Osteocyte (in vitro differentiated cells): ENCODE results near the gene CD52. TPM values are rescaled to one million over a fixed set of nuclear protein-coding genes. Genes with fewer than 3 reads are reported as not detected.

Experiments
- DNase-seq: peaks from one replicate; pipeline ENCODE4 v3.0.0; 2021; ENCODE audit warnings: mixed read lengths; ENCODE audit not compliant: unreplicated experiment; ENCODE audit errors: extremely low spot score
- H3K27ac Mint-ChIP-seq: one replicate; pipeline ENCODE4 v1.8.0; 2021; ENCODE audit warnings: mild to moderate bottlenecking, mixed read lengths; ENCODE audit not compliant: unreplicated experiment
- H3K27me3 Mint-ChIP-seq: one replicate; pipeline ENCODE4 v1.8.0; 2021; ENCODE audit warnings: mixed read lengths; ENCODE audit not compliant: unreplicated experiment
- H3K36me3 Mint-ChIP-seq: one replicate; pipeline ENCODE4 v1.8.0; 2021; ENCODE audit warnings: mixed read lengths; ENCODE audit not compliant: unreplicated experiment
- H3K4me1 Mint-ChIP-seq: one replicate; pipeline ENCODE4 v1.8.0; 2021; ENCODE audit warnings: mixed read lengths; ENCODE audit not compliant: unreplicated experiment
- H3K4me3 Mint-ChIP-seq: one replicate; pipeline ENCODE4 v1.8.0; 2021; ENCODE audit warnings: mild to moderate bottlenecking, moderate library complexity, mixed read lengths; ENCODE audit not compliant: unreplicated experiment
- H3K9me3 Mint-ChIP-seq: one replicate; pipeline ENCODE4 v1.8.0; 2021; ENCODE audit warnings: mixed read lengths; ENCODE audit not compliant: unreplicated experiment
- total RNA-seq: library from RNA; stranded (reverse); gene quantifications from 2 replicates; pipeline ENCODE4 v1.2.1, GENCODE V29; 2021
- TF ChIP-seq, protein P1 (sequence below): fragments of 200-600 bp; sonication (generic); IDR thresholded peaks from 2 replicates; pipeline ENCODE4 v1.5.0; 2021; ENCODE audit warnings: antibody characterized with exemption, mild to moderate bottlenecking, moderate library complexity

CD52 gene
- total RNA-seq, 1 donor from 2014 or later = not detected

DNA sequence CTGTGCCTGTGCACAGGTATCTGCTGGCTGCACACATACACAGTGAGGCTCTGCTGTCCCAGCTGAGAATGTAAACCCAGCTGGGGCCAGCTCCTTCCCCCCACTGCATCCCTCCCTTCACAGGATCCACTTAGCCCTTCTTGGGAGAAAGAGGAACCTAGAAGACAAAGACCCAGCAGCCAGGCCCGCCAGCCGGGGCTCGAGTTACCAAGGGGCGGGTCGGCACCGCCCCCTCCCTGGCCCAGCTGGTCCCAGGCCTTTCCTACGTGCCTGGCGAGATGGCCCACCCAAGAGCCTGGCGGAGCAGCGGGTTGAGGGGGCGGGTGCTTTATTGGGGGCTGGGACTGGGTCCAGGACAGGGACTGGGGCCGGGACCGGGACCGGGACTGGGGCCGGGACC is 35.8 kb upstream of the CD52 start:
- no peak overlapping the region for H3K27ac Mint-ChIP-seq
- no peak for DNase-seq
- H3K27me3 Mint-ChIP-seq = no peaks in the 10 kb centered on the region
- TF ChIP-seq, protein P1, sequence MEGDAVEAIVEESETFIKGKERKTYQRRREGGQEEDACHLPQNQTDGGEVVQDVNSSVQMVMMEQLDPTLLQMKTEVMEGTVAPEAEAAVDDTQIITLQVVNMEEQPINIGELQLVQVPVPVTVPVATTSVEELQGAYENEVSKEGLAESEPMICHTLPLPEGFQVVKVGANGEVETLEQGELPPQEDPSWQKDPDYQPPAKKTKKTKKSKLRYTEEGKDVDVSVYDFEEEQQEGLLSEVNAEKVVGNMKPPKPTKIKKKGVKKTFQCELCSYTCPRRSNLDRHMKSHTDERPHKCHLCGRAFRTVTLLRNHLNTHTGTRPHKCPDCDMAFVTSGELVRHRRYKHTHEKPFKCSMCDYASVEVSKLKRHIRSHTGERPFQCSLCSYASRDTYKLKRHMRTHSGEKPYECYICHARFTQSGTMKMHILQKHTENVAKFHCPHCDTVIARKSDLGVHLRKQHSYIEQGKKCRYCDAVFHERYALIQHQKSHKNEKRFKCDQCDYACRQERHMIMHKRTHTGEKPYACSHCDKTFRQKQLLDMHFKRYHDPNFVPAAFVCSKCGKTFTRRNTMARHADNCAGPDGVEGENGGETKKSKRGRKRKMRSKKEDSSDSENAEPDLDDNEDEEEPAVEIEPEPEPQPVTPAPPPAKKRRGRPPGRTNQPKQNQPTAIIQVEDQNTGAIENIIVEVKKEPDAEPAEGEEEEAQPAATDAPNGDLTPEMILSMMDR = no peak
- peaks cover 2% of the 10 kb centered on the region for H3K36me3 Mint-ChIP-seq
- no peaks in the 10 kb centered on the region for H3K9me3 Mint-ChIP-seq
- peaks cover 67% of the 10 kb centered on the region for H3K4me1 Mint-ChIP-seq
- peak overlapping the region; percentile 86 for H3K4me3 Mint-ChIP-seq

DNA sequence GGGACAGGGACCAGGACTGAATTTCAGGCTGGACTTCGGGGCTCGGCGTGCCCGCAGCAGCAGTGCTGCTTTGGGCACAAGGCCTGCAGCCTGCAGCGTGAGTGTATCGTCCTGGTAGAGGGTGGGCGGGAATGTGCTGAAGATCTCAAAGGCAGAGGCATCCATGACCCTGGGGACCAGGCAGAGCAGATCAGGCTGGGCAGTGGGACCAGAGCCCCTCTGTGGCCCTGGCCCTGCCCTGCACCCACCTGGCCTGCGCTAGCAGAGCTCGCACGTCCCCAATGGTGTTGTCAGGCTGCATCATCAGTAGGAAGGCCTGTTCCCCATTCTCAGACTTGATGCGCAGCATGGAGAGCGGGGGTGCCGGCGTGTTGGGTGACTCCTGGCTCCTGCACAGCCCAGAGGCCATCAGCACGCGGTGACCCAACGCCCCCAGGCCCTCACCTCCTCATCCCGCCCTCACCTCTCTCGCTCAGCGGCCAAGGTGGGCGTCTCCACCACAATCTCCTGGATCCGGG is 35.3 kb upstream of the CD52 start:
- H3K36me3 Mint-ChIP-seq = peaks cover 1% of the 10 kb centered on the region
- H3K9me3 Mint-ChIP-seq = no peaks in the 10 kb centered on the region
- H3K27me3 Mint-ChIP-seq = no peaks in the 10 kb centered on the region
- H3K4me3 Mint-ChIP-seq = no peak overlapping the region
- TF ChIP-seq, protein P1 = no peak
- H3K27ac Mint-ChIP-seq = peak overlapping the region; percentile 70
- H3K4me1 Mint-ChIP-seq = peaks cover 67% of the 10 kb centered on the region
- DNase-seq = no peak

DNA sequence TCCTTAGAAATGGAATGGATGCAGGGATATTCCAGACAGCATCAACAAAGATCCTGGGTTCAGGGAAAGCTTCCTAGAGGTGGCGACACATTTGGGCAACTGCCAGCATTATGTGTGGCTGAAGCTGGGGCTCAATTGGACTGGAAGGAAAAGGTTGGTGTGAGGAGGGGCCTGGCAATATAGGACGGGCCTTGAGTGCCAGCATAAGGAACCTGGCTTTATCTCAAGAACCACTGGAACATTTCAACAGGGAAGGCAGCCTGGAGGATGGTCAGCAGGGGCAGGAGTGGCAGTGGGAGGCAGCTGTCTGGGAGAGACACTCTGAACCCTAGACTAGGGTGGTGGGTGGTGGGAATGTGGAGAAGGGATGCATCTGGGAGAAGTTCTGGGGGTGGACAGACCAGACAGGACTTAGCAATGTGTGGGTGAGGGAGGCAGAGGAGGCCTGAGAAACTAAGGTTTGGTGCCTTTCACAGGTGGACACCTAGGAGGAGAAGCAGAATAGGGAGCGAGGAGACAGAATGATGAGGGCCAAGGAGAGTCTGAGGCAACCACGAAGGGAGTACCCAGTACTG is 34.4 kb upstream of the CD52 start:
- Mint-ChIP-seq H3K36me3 (peaks cover 1% of the 10 kb centered on the region), H3K9me3 (no peaks in the 10 kb centered on the region), H3K4me3 (no peak overlapping the region), H3K27ac (peak overlapping the region; percentile 70), H3K4me1 (peaks cover 61% of the 10 kb centered on the region), H3K27me3 (no peaks in the 10 kb centered on the region)
- TF ChIP-seq, protein P1 = no peak
- no peak for DNase-seq

DNA sequence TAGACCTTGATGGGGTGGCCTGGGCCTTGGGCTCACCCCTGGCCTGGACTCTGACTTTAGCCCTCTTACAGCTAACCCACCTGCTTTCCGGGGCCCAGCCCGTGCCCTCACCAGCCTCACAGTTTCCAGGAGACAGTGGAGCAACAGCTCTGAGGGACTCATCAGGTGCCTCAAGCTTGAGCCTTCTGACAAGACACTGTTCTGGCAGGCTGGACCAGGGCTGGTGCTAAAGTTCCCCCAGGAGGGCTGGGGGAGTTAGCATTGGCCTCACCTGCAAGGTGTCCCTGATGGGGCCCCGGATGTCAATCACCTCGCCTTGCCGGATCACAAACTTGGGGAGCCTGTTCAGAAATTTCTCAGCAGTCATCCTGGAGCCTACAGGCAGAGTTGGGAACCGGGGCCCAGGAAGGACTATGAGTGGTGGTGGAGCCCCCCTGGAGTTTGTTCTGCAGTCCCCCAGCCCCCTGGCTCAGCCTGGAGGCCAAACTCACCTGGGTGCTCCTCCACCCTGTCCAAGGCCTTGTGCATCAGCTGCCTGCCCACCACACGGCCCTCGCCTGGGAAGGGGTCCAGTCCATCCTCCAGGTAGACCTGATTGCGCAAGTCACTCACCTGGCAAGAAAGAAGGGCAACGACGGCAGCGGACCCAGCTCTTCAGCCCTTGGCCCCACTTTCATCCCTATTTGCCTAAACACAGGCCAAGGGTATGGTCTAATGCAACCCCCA is 33.7 kb upstream of the CD52 start:
- Mint-ChIP-seq H3K4me1 (peaks cover 54% of the 10 kb centered on the region), H3K4me3 (no peak overlapping the region)

More for the DNA sequence above, 33.7 kb upstream of the CD52 start:
- H3K27me3 Mint-ChIP-seq = no peaks in the 10 kb centered on the region
- TF ChIP-seq, protein P1 = no peak
- peaks cover 1% of the 10 kb centered on the region for H3K36me3 Mint-ChIP-seq
- H3K27ac Mint-ChIP-seq = peak overlapping the region; percentile 89
- H3K9me3 Mint-ChIP-seq = no peaks in the 10 kb centered on the region
- DNase-seq = no peak
